ENCODE data around the gene NEIL3. TPM values are rescaled to one million over a fixed set of nuclear protein-coding genes. Genes with fewer than 3 reads are reported as not detected.

The NEIL3 gene
- total and polyA plus RNA-seq, 2 of the 8 experiments (the other 6 are each of a cell fraction or from before 2014, with no cell fraction given) = 5.5 to 11.0 TPM

DNA sequence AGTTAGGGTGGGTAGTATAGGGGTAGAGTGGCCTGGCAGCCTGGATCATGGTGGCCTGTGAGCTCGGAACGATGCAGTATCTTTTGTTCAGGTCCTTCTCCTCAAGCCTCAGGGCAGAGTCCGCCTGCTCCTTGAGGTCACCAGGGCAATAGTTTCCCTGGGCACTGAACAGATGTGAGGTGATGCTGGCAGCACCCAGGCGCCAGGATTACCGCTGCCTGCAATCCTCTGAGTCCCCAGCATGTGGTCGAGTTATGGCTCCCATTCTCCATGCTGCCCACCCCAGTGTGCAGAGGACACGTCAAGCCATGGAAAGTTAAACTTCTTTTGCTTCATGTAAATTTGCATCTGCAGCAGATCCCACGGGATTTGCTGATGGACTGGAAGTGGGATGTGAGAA lies 38.7 kb downstream of the NEIL3 start (continued):
- TF ChIP-seq, protein P1, sequence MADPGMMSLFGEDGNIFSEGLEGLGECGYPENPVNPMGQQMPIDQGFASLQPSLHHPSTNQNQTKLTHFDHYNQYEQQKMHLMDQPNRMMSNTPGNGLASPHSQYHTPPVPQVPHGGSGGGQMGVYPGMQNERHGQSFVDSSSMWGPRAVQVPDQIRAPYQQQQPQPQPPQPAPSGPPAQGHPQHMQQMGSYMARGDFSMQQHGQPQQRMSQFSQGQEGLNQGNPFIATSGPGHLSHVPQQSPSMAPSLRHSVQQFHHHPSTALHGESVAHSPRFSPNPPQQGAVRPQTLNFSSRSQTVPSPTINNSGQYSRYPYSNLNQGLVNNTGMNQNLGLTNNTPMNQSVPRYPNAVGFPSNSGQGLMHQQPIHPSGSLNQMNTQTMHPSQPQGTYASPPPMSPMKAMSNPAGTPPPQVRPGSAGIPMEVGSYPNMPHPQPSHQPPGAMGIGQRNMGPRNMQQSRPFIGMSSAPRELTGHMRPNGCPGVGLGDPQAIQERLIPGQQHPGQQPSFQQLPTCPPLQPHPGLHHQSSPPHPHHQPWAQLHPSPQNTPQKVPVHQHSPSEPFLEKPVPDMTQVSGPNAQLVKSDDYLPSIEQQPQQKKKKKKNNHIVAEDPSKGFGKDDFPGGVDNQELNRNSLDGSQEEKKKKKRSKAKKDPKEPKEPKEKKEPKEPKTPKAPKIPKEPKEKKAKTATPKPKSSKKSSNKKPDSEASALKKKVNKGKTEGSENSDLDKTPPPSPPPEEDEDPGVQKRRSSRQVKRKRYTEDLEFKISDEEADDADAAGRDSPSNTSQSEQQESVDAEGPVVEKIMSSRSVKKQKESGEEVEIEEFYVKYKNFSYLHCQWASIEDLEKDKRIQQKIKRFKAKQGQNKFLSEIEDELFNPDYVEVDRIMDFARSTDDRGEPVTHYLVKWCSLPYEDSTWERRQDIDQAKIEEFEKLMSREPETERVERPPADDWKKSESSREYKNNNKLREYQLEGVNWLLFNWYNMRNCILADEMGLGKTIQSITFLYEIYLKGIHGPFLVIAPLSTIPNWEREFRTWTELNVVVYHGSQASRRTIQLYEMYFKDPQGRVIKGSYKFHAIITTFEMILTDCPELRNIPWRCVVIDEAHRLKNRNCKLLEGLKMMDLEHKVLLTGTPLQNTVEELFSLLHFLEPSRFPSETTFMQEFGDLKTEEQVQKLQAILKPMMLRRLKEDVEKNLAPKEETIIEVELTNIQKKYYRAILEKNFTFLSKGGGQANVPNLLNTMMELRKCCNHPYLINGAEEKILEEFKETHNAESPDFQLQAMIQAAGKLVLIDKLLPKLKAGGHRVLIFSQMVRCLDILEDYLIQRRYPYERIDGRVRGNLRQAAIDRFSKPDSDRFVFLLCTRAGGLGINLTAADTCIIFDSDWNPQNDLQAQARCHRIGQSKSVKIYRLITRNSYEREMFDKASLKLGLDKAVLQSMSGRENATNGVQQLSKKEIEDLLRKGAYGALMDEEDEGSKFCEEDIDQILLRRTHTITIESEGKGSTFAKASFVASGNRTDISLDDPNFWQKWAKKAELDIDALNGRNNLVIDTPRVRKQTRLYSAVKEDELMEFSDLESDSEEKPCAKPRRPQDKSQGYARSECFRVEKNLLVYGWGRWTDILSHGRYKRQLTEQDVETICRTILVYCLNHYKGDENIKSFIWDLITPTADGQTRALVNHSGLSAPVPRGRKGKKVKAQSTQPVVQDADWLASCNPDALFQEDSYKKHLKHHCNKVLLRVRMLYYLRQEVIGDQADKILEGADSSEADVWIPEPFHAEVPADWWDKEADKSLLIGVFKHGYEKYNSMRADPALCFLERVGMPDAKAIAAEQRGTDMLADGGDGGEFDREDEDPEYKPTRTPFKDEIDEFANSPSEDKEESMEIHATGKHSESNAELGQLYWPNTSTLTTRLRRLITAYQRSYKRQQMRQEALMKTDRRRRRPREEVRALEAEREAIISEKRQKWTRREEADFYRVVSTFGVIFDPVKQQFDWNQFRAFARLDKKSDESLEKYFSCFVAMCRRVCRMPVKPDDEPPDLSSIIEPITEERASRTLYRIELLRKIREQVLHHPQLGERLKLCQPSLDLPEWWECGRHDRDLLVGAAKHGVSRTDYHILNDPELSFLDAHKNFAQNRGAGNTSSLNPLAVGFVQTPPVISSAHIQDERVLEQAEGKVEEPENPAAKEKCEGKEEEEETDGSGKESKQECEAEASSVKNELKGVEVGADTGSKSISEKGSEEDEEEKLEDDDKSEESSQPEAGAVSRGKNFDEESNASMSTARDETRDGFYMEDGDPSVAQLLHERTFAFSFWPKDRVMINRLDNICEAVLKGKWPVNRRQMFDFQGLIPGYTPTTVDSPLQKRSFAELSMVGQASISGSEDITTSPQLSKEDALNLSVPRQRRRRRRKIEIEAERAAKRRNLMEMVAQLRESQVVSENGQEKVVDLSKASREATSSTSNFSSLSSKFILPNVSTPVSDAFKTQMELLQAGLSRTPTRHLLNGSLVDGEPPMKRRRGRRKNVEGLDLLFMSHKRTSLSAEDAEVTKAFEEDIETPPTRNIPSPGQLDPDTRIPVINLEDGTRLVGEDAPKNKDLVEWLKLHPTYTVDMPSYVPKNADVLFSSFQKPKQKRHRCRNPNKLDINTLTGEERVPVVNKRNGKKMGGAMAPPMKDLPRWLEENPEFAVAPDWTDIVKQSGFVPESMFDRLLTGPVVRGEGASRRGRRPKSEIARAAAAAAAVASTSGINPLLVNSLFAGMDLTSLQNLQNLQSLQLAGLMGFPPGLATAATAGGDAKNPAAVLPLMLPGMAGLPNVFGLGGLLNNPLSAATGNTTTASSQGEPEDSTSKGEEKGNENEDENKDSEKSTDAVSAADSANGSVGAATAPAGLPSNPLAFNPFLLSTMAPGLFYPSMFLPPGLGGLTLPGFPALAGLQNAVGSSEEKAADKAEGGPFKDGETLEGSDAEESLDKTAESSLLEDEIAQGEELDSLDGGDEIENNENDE (IDR thresholded peaks at IDR 0.05; ENCODE audit: insufficient replicate concordance, low read length) = no peak
- TF ChIP-seq, protein P2, sequence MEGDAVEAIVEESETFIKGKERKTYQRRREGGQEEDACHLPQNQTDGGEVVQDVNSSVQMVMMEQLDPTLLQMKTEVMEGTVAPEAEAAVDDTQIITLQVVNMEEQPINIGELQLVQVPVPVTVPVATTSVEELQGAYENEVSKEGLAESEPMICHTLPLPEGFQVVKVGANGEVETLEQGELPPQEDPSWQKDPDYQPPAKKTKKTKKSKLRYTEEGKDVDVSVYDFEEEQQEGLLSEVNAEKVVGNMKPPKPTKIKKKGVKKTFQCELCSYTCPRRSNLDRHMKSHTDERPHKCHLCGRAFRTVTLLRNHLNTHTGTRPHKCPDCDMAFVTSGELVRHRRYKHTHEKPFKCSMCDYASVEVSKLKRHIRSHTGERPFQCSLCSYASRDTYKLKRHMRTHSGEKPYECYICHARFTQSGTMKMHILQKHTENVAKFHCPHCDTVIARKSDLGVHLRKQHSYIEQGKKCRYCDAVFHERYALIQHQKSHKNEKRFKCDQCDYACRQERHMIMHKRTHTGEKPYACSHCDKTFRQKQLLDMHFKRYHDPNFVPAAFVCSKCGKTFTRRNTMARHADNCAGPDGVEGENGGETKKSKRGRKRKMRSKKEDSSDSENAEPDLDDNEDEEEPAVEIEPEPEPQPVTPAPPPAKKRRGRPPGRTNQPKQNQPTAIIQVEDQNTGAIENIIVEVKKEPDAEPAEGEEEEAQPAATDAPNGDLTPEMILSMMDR (IDR thresholded peaks at IDR 0.05; ENCODE audit: control extremely low read depth in 1 of 3, insufficient read depth in 1 of 3, low read depth in 1 of 3, low read length in 3 of 3) = no peak
- no peak for TF ChIP-seq SRF (IDR thresholded peaks at IDR 0.05; ENCODE audit: low read depth, low read length)
- no peak for TF ChIP-seq JUN (IDR thresholded peaks at IDR 0.05; ENCODE audit: low read depth, low read length)
- no peak for TF ChIP-seq POLR2AphosphoS5 (IDR thresholded peaks at IDR 0.05; ENCODE audit: low read depth, low read length)
- TF ChIP-seq SIN3A (conservative IDR thresholded peaks at IDR 0.05 in 1 of 2, IDR thresholded peaks at IDR 0.05 in 1 of 2; ENCODE audit: low read depth in 1 of 2, low read length in 2 of 2) = no peak
- TF ChIP-seq SP1 (IDR thresholded peaks at IDR 0.05; ENCODE audit: low read depth, low read length) = no peak
- TF ChIP-seq JUND (IDR thresholded peaks at IDR 0.05; ENCODE audit: low read length) = no peak
- TF ChIP-seq CBX8 (IDR thresholded peaks at IDR 0.05; ENCODE audit: borderline replicate concordance, low read depth, low read length) = no peak
- no peak for TF ChIP-seq HDAC6 (IDR thresholded peaks at IDR 0.05; ENCODE audit: low read depth, low read length)

Measured in H1 (cell line).